ENCODE data around the gene OPA3. TPM values are rescaled to one million over a fixed set of nuclear protein-coding genes. Genes with fewer than 3 reads are reported as not detected.

OPA3 gene
- total and polyA plus RNA-seq, 2 experiments from 2014 or later = 13.7 to 26.7 TPM

DNA sequence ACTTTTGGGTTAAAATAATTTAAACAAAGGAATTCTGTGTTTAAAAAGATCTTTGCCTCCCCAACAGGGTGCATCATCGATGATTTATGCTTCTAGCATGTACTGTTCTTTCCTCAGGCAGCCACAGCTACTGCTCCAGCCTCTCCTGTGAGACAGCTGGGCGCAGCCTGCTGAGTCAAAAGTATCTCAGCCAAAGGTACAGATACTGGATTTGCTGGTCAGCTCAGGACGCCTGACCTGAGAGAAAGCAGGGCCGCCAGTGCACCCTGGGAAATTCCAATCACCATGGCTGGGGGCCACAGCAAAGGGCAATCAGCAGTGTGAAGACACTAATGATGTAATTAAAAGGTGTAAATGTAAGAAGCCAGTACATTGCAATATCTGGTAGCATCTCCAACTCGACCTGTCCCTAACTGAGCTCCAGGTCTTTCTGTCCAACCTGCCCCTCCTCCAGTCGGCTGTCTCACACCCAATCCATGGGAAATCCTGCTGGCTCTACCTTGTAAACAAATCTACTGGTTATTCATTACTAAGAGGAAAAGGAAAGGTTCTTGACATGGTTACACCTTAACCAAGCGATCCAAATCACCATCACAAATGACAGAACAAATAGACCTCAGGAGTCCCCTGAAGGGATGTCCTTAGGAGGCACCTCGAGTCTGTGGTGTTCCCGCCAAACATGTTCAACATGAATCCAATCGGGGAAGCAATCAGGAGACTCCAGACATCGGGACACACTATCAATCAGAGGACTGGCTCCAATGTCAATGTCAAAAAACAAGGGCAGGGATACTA is 7.3 kb downstream of the OPA3 start:
- Histone ChIP-seq H3K9me3 (ENCODE audit: low read depth) (no peaks in the 10 kb centered on the region), H3K27me3 (no peaks in the 10 kb centered on the region), H3K27ac (peak overlapping the region; percentile 66), H3K36me3 (no peaks in the 10 kb centered on the region), H3K4me1 (ENCODE audit: low read depth) (peaks cover 7% of the 10 kb centered on the region), H3K4me3 (no peak overlapping the region)
- no peak for TF ChIP-seq CTCF (IDR thresholded peaks at IDR 0.05; ENCODE audit: low read depth, low read length)
- DNase-seq (ENCODE audit: low read depth in 1 of 2, low spot score in 1 of 2) = peak in 1 of 2 donors; percentile 87

- H3K4me3 ChIP-seq = no peak overlapping the region
- no peaks in the 10 kb centered on the region for H3K27me3 ChIP-seq
- DNase-seq (ENCODE audit: low read depth in 1 of 2, low spot score in 1 of 2) = no peak
- TF ChIP-seq CTCF (IDR thresholded peaks at IDR 0.05; ENCODE audit: low read depth, low read length) = no peak
- H3K36me3 ChIP-seq = no peaks in the 10 kb centered on the region
- peak overlapping the region; percentile 66 for H3K27ac ChIP-seq
- no peaks in the 10 kb centered on the region for H3K9me3 ChIP-seq (ENCODE audit: low read depth)
- H3K4me1 ChIP-seq (ENCODE audit: low read depth) = peaks cover 9% of the 10 kb centered on the region
Observed at GRCh38 chr19:45576682-45577081, 7.9 kb downstream of the OPA3 start.

DNA sequence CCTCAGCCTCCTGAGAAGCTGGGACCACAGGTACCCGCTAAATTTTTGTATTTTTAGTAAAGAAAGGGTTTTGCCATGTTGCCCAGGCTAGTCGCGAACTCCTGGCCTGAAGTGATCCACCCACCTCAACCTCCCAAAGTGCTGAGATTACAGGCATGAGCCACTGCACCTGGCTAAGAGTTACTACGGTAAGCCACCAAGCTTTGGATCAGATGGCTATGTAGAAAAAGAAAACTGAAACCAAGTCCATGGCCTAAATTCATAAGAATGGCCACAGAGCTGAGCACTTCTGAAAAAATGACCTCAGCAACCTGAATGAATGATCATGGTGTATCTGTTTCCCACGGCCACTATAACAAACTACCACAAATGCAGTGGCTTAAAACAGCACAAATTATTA is 9.4 kb downstream of the OPA3 start:
- Histone ChIP-seq H3K27ac (no peak overlapping the region), H3K4me3 (no peak overlapping the region), H3K36me3 (no peaks in the 10 kb centered on the region), H3K27me3 (no peaks in the 10 kb centered on the region), H3K4me1 (ENCODE audit: low read depth) (peaks cover 11% of the 10 kb centered on the region), H3K9me3 (ENCODE audit: low read depth) (no peaks in the 10 kb centered on the region)
- no peak for DNase-seq (ENCODE audit: low read depth in 1 of 2, low spot score in 1 of 2)
- no peak for TF ChIP-seq CTCF (IDR thresholded peaks at IDR 0.05; ENCODE audit: low read depth, low read length)

DNA sequence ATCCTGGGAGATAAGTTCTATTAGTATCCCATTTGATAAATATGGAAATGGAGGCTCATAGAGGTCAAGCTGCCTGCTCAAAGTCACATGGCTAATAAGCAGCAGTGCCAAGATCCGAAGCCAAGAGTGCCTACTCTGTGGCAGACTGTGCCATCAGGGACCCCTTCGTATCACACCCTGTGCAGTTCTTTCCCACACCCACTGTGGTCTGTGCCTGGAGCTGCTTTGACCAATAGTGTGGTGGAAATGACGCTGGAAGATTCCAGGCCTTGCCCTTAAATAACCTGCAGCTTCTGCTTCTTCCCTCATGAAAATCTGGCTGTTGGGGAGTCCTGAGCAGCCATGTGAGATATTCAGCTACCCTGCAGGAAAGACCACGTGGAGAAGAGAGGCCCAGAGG is 10.1 kb downstream of the OPA3 start:
- Histone ChIP-seq H3K9me3 (ENCODE audit: low read depth) (no peaks in the 10 kb centered on the region), H3K4me3 (no peak overlapping the region), H3K27me3 (no peaks in the 10 kb centered on the region), H3K36me3 (no peaks in the 10 kb centered on the region), H3K4me1 (ENCODE audit: low read depth) (peaks cover 11% of the 10 kb centered on the region), H3K27ac (no peak overlapping the region)
- no peak for DNase-seq (ENCODE audit: low read depth in 1 of 2, low spot score in 1 of 2)
- no peak for TF ChIP-seq CTCF (IDR thresholded peaks at IDR 0.05; ENCODE audit: low read depth, low read length)

- H3K9me3 ChIP-seq (ENCODE audit: low read depth) = no peaks in the 10 kb centered on the region
- H3K4me3 ChIP-seq = no peak overlapping the region
- no peaks in the 10 kb centered on the region for H3K27me3 ChIP-seq
- DNase-seq (ENCODE audit: low read depth in 1 of 2, low spot score in 1 of 2) = no peak
- TF ChIP-seq CTCF (IDR thresholded peaks at IDR 0.05; ENCODE audit: low read depth, low read length) = no peak
- no peak overlapping the region for H3K27ac ChIP-seq
- peaks cover 4% of the 10 kb centered on the region for H3K4me1 ChIP-seq (ENCODE audit: low read depth)
- no peaks in the 10 kb centered on the region for H3K36me3 ChIP-seq
Observed at GRCh38 chr19:45571457-45572220, 13.0 kb downstream of the OPA3 start.
